ENCODE data around the gene H2BW1.
"Not testable (repeated sequence)": the region's sequence is repeated elsewhere in the genome, so short reads cannot be mapped to it uniquely, and the experiment has no call there.

The H2BW1 gene

GRCh38 chrX:104013606-104014005 is at the start of gene H2BW1:
Gene H2BW1 (minus strand): TSS chrX:104013708. CDS start chrX:104013576, 132 bp downstream.
- DNase-seq (ENCODE audit: low spot score), result peak; percentile 7

GRCh38 chrX:104062636-104063035 is 49.1 kb upstream of the H2BW1 start:
- DNase-seq (ENCODE audit: low spot score), result not testable (repeated sequence)

- not testable (repeated sequence) for DNase-seq (ENCODE audit: low spot score)
Observed at GRCh38 chrX:104054956-104055355, 41.4 kb upstream of the H2BW1 start.

- DNase-seq (ENCODE audit: low spot score), result no peak
Observed at GRCh38 chrX:104047171-104047570, 33.7 kb upstream of the H2BW1 start.

GRCh38 chrX:104045642-104046041 is 32.1 kb upstream of the H2BW1 start:
- DNase-seq (ENCODE audit: low spot score), result no peak

GRCh38 chrX:104041003-104041402 is 27.5 kb upstream of the H2BW1 start:
- no peak for DNase-seq (ENCODE audit: low spot score)

- DNase-seq (ENCODE audit: low spot score), result no peak
Observed at GRCh38 chrX:104039689-104040505, 26.4 kb upstream of the H2BW1 start, which contains the start of gene H2BW2. Gene H2BW2 (plus strand): TSS chrX:104039956. CDS start chrX:104039995, 39 bp downstream.

- no peak for DNase-seq (ENCODE audit: low spot score)
Observed at GRCh38 chrX:104018126-104018525, 4.6 kb upstream of the H2BW1 start.

GRCh38 chrX:104015576-104015975 is 2.1 kb upstream of the H2BW1 start:
- DNase-seq (ENCODE audit: low spot score), result not testable (repeated sequence)

GRCh38 chrX:104013158-104013557 is 350 bp downstream of the H2BW1 start:
- DNase-seq (ENCODE audit: low spot score), result no peak

- no peak for DNase-seq (ENCODE audit: low spot score)
Observed at GRCh38 chrX:104008831-104009230, 4.7 kb downstream of the H2BW1 start.

- no peak for DNase-seq (ENCODE audit: low spot score)
Observed at GRCh38 chrX:103999234-103999633, 14.3 kb downstream of the H2BW1 start.

GRCh38 chrX:103983508-103983907 is 30.0 kb downstream of the H2BW1 start:
- not testable (repeated sequence) for DNase-seq (ENCODE audit: low spot score)

GRCh38 chrX:103962411-103963278 is 50.9 kb downstream of the H2BW1 start, which contains the start of gene TMSB15B:
Gene TMSB15B (plus strand): TSS chrX:103962627.
- DNase-seq (ENCODE audit: low spot score), result not testable (repeated sequence)
